A673 (cell line): ENCODE data around the gene MTR.

Experiments
- CTCF ChIP-seq: fragments of 300-800, 200-600 bp; sonication (generic); conservative IDR thresholded peaks from 2 replicates; pipeline ENCODE4 v1.5.1; 2017; ENCODE audit warnings: low read depth, mild to moderate bottlenecking, antibody characterized with exemption, low read length, moderate library complexity, mixed read lengths
- EZH2 ChIP-seq: fragments of 200-600 bp; sonication (generic); IDR thresholded peaks from 2 replicates; pipeline ENCODE4 v1.6.1; 2017; ENCODE audit warnings: borderline replicate concordance, low read depth, mild to moderate bottlenecking, mixed read lengths, antibody characterized with exemption, low read length; ENCODE audit not compliant: poor library complexity, severe bottlenecking

GRCh38 chr1:236753964-236754363, 41.1 kb upstream of the MTR start:
- TF ChIP-seq CTCF: no peak
- TF ChIP-seq EZH2: no peak
